Kidney (tissue), 14 donors: ENCODE results near the gene LAMTOR2. TPM values are rescaled to one million over a fixed set of nuclear protein-coding genes. Genes with fewer than 3 reads are reported as not detected.

Experiments
- DNase-seq, 5 donors: peaks; one replicate each; pipeline ENCODE4 v3.0.0-alpha.2; 2013 to 2020
- FAIRE-seq: peaks from 2 replicates; lab custom pipeline; 2012; peaks lifted over from hg19 to GRCh38; lab: Jason Lieb, UNC
- H3K27ac ChIP-seq, 2 donors: one replicate each; pipeline ENCODE4 v1.7.0; 2013; ENCODE audit warnings: low read depth in 2 of 2, low read length in 2 of 2, inconsistent platforms in 1 of 2
- H3K27me3 ChIP-seq: one replicate; pipeline ENCODE4 v1.7.1; 2013; ENCODE audit warnings: low read length, inconsistent platforms; ENCODE audit not compliant: control insufficient read depth, insufficient read depth
- H3K36me3 ChIP-seq, 3 donors: one replicate each; pipeline versions ENCODE4 v1.7.0 to v1.7.1; 2013; ENCODE audit warnings: low read length in 3 of 3, control low read depth in 1 of 3, inconsistent platforms in 1 of 3; ENCODE audit not compliant: insufficient read depth in 3 of 3, control insufficient read depth in 2 of 3
- H3K4me1 ChIP-seq, 3 donors: one replicate each; pipeline versions ENCODE4 v1.7.0 to v1.7.1; 2013; ENCODE audit warnings: low read length in 3 of 3, inconsistent platforms in 1 of 3, low read depth in 1 of 3; ENCODE audit not compliant: control insufficient read depth in 2 of 3, insufficient read depth in 2 of 3
- H3K4me3 ChIP-seq, 3 donors: one replicate each; pipeline versions ENCODE4 v1.7.0 to v1.8.1; 2013; ENCODE audit warnings: low read length in 3 of 3, control low read depth in 1 of 3, inconsistent platforms in 1 of 3
- H3K9ac ChIP-seq, 3 donors: one replicate each; pipeline versions ENCODE4 v1.7.0 to v1.7.1; 2013; ENCODE audit warnings: low read length in 3 of 3, control low read depth in 1 of 3, inconsistent platforms in 1 of 3
- H3K9me3 ChIP-seq, 3 donors: one replicate each; pipeline versions ENCODE4 v1.7.0 to v1.7.1; 2013; ENCODE audit warnings: low read length in 3 of 3, control low read depth in 1 of 3, inconsistent platforms in 1 of 3; ENCODE audit not compliant: control insufficient read depth in 2 of 3, insufficient read depth in 1 of 3
- CTCF ChIP-seq: IDR thresholded peaks from 3 replicates; pipeline ENCODE4 v1.5.1; 2012; ENCODE audit warnings: mild to moderate bottlenecking, moderate library complexity, borderline replicate concordance; ENCODE audit not compliant: insufficient read depth; ENCODE audit errors: extremely low read depth
- intact Hi-C: fragments of 100-400 bp; cut with DNase I; formaldehyde crosslinking; loops from one replicate; pipeline ENCODE4 v1.11.1; 2022
- polyA plus RNA-seq: library from polyadenylated mRNA; stranded (reverse); fragments of 350-450 nt; fragmentation: Illumina TruSeq; extraction: RNeasy Lipid Tissue Mini Kit (QIAGEN cat#74804); gene quantifications from one replicate; pipeline ENCODE4 v1.2.3, GENCODE V29; 2014; ENCODE audit warnings: low read depth, low replicate concordance; ENCODE audit not compliant: insufficient read depth
- total RNA-seq: library from RNA; stranded (reverse); fragmentation: NEBNext Ultra II Directional; extraction: Animal tissue kit (Norgen Biotek cat#: 25700); gene quantifications from one replicate; pipeline ENCODE4 v1.2.1, GENCODE V29; 2021
- donor health status: control.
- donor health status: control.
- donor health status: control.
- donor health status: control.
- donor health status: control.
- donor health status: DM: yes; HTN: yes; CAD: no.
- donor health status: Normal renal cell carcinoma (clear cell type).

Gene LAMTOR2
- total and polyA plus RNA-seq, 2 donors from 2014 or later: 50.8 to 200 TPM

DNA sequence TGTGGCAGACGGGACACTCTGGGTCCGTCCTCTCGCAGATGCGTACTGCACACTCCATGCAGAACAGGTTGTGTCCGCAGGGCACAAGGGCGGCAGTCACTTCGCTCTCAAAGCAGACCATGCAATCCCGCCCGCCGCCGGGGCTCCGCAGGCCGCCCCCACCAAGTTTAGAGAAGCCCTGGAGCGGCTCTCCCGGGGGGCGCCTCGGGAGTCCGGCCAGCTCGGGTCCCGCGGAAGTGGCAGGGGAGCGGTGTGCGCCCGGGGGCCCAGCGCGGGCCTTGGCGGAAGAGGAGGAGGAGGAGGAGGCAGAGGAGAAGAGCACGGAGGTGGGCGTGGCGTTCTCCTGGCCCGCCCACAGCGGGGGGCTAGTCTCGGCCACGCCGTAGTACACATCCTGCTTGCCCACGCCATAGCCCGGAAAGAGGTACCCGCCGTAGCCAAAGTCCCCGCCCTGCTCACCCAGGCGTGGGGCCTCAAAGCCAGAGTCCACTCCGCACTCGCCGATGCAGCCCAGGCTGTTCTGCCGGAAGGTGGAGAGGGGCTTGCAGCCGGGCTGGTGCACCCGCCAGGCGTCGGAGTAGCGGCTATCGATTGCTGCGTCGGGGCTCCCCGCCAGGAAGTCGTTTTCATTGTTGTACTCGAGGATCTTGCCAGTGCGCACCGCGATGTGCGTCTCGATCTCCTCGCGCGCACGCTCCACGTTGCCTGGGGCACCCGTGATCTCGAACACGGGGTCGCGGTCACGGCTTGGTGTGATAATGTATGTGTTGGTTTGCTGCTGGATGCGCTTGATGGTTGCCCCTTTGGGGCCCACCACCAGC is 22.2 kb downstream of the LAMTOR2 start:
- Histone ChIP-seq H3K4me1 (peaks cover 0 to 11% (median 0%) of the 10 kb centered on the region in 3 donors), H3K4me3 (peak overlapping the region in 2 of 3 donors; percentile 76 to 79), H3K36me3 (peaks cover 0 to 2% (median 0%) of the 10 kb centered on the region in 3 donors), H3K9me3 (no peaks in the 10 kb centered on the region), H3K9ac (peak overlapping the region in 2 of 3 donors; percentile 41 to 81), H3K27me3 (no peaks in the 10 kb centered on the region), H3K27ac (peak overlapping the region in 1 of 2 donors; percentile 47)
- intact Hi-C loops: no loop called here
- peak; percentile 77 to 88 (median 84) for DNase-seq
- FAIRE-seq: no peak
- no peak for TF ChIP-seq CTCF

DNA sequence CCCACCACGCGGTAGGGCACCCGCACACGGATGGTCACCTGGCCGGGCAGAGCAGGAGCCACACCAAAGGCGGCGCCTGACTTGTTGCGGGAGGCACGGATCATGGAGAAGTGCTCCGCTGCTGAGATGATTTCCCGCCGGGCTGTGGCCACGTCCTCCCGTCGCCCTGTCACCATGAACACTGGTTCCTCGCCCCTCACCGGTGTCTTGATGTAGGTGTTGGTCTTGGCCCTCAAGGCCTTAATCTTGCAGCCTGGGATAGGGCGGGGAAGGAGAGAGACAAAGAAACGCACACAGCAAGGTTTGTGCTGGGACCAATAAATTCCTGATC is 22.8 kb downstream of the LAMTOR2 start:
- Histone ChIP-seq H3K27me3 (no peaks in the 10 kb centered on the region), H3K4me1 (peaks cover 0 to 11% (median 0%) of the 10 kb centered on the region in 3 donors), H3K36me3 (peaks cover 0 to 2% (median 0%) of the 10 kb centered on the region in 3 donors), H3K9ac (no peak overlapping the region), H3K27ac (peak overlapping the region in 1 of 2 donors; percentile 47), H3K4me3 (peak overlapping the region in 1 of 3 donors; percentile 79), H3K9me3 (no peaks in the 10 kb centered on the region)
- DNase-seq: no peak
- intact Hi-C loops: no loop called here
- TF ChIP-seq CTCF: no peak
- no peak for FAIRE-seq

GRCh38 chr1:156078728-156079127 is 24.1 kb downstream of the LAMTOR2 start:
- no peak overlapping the region for H3K27ac ChIP-seq
- intact Hi-C loops: no loop called here
- FAIRE-seq (no peak), DNase-seq (no peak)
- no peaks in the 10 kb centered on the region for H3K9me3 ChIP-seq
- no peaks in the 10 kb centered on the region for H3K36me3 ChIP-seq
- H3K9ac ChIP-seq: no peak overlapping the region
- H3K4me3 ChIP-seq: no peak overlapping the region
- H3K4me1 ChIP-seq: peaks cover 0 to 11% (median 0%) of the 10 kb centered on the region in 3 donors
- TF ChIP-seq CTCF: no peak
- no peaks in the 10 kb centered on the region for H3K27me3 ChIP-seq
